GM19438 (cell line): Measurements from ENCODE around the gene RPL11.
"Not testable (repeated sequence)": the region's sequence is repeated elsewhere in the genome, so short reads cannot be mapped to it uniquely, and the experiment has no call there.

Experiments used
- ATAC-seq: cut with Tn5 transposase; IDR thresholded peaks from one replicate; pipeline ENCODE4 v1.9.1; 2021; ENCODE audit warnings: low read depth; ENCODE audit not compliant: unreplicated experiment

The RPL11 gene

DNA sequence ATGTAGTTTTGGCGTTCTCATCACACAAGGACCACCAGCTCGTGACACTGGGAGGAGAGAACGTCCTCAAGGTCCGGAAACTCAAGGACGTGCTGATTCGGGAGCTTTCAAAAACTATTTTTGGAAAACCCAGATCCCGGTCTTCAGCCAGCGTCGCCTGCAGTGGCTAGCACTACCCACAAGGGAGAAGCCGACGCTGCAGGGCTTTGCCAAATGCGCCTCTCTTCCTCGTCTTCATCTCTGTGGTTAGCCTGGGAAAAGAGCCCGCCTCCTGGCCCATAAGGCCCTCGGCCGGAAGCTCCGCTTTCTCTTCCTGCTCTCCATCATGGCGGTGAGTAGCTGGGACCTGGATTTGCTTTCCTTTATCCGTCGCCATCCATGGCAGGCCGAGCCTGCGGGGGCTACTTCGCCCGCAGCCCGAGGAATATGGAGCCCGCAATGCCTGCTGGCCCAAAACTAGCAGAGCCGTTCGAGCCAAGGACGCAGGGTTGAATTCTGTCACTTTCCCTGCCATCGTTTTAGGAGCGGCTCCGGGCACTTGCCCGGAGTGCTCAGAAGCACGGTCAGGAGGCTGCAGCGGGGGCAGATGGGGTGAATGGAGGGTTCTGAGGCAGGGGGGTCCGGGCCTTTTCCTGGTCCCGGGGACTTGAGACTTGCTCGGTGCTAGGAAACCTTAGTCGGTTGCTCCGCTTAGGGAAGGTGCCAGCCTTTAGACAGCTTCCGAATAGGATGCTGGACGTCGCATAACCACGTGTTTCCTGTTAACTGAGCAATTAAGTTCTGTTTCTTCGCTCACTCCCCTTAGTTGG is at the start of gene RPL11:
RPL11 (plus strand) TSS at position 308 of the 809 bp plus-strand sequence; CDS start at position 326, 18 bp downstream.
- peak; percentile 92 for ATAC-seq

DNA sequence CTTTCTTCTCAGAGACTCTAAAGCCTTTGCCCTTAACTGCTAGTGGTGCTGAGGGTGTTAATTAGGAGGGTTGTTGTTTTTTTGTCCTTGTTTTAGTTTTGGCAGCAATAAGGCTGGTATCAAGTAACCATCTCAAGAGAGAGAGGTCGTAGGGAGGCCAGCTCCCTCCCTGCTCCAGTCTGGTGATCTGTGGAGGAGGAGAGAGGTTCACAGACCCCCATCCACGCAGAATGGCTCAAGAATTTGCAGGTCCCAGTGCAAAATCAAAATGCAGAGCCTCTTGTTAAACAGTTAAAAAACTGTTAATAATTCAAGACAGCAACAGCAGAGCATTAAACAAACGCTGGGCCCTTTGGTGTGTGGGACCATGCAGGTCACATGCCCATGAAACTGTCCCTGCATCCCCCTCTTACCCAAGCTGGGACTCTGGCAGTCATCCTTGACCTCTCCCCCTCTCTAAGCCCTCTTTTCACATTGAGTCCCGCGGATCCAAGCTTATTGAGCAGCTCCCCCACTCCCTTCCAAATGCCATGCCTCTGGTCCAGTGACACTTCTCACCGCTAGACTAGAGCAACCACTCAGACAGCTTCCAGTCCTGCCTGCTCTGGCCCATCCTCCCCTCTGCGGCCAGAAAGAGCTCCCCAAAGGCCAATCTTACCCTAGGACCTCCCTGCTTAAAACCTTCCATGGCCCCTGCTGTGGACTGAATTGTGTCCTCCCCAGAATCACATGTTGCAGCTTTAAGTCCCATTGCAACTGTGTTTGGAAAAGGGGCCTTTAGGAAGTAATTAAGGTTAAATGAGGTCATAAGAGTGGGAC is 47.7 kb upstream of the RPL11 start:
- no peak for ATAC-seq

DNA sequence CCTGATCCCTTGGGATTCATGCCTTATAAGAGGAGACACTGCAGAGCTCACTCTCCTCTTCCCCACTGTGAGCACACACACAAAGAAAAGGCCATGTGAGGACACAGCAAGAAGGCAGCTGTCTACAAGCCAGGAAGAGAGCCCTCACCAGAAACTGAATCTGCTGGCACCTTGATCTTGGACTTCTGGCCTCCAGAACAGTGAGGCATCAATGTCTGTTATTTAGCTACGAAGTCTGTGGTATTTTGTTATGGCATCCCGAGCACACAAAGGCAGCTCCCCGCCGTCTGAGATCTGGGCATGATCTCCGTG is 47.1 kb upstream of the RPL11 start:
- ATAC-seq, result no peak

DNA sequence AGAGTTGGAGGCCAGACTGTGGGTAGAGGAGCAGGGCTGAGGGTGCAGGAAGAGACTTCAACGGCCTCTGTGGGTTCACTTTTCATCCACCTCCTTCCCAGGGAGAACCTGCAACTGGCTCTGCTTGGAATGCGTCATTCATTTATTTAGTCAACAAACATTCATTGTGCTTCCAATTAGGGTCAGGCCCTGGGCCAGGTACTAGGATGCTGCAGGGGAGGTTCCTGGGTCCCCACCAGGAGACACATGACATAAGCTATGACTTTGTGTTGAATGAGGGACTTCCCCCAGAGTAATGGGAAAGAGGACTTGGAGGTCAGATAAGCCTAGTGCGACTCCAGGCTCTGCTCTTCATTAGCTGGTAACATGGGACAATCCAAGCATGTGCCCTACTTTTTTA is 46.3 kb upstream of the RPL11 start:
- ATAC-seq, result no peak

DNA sequence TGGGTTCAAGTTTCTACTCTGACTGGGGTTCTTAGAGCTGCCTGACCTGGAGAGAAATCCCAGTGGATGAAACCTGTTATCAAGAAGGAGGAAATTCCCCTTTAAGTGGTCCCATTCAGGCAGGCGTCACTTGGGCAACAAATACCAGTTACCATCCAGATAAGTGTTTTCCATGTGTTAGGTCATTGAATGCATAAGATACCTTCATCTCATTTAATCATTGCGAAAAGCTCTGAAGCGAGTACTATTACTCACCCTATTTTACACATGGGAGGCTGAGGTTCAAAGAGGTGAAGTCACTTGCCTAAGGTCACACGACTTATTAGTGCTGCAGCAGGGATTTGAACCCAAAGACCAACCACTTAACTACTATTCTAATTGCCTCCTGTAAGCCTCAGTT is 45.5 kb upstream of the RPL11 start:
- ATAC-seq, result no peak

DNA sequence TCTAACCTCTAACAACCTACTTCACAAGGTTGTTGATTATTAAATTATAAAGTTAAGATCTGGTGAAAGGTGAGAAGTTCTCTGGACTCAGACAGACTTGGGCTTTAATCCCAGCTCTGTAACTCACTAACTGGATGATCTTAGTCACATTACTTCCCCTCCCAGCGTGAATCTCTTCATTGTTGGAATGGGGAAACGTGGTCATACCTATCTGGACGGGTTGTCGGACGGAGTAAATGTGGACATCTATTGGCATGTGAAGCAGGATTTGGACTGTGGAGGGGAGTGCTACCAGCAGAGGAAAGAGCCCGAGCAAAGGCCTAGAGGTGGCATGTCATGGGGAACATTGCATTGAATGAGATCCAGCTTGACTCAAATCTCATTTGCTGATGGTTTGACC is 45.1 kb upstream of the RPL11 start:
- no peak for ATAC-seq

DNA sequence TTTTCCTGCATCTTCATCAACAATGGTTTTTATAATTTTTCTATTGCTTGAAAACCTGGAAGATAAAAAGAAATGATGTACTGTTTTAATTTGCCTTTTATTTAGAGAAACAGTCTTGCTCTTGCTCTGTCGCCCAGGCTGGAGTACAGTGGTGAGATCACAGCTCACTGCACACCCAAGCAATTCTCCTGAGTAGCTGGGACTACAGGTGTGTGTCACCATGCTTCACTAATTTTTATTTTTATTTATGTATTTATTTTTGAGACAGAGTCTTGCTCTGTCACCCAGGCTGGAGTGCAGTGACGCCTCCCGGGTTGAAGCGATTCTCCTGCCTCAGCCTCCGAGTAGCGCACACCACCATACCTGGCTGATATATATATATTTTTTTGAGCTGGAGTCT is 43.0 kb upstream of the RPL11 start:
- no peak for ATAC-seq

DNA sequence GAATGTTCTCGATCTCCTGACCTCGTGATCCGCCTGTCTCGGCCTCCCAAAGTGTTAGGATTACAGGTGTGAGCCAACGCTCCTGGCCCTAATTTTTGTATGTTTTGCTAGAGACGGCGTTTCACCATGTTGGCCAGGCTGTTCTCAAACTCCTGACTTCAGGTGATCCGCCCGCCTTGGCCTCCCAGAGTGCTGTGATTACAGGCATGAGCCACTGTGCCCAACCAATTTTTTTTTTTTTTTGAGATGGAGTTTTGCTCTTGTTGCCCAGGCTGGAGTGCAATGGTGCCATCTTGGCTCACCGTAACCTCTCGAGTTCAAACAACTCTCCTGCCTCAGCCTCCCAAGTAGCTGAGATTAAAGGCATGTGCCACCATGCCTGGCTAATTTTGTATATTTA is 42.4 kb upstream of the RPL11 start:
- not testable (repeated sequence) for ATAC-seq

DNA sequence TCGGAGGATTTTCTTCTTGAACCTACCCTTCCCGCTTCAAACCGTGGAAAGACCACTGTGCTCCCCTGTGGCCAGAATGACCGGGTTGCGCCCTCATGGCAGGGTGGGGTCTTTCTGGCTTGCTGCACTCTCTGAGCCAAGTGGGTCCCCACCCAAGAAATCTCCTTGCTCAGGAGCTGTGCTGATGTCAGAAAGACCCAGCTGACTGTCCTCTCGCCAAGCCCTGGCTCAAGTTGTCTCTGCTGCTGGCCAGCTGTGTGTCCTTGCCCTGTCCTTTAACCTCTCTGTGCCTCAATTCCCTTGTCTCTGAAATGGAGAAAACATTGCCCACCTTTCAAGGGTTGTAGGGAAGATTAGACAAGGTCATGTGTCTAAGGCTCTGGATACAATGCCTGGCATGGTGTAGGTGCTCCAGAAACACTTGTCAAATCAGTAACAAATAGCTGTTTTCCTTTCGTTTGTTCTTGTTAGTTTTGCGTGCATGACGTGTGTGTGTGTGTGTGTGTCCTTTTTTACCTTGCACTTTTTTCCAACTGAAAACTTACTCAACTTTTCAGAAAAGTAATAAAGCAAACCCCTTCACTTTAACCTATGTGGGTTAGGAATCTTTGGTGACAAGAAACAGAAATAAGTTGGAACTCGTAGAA is 41.1 kb upstream of the RPL11 start:
- no peak for ATAC-seq

DNA sequence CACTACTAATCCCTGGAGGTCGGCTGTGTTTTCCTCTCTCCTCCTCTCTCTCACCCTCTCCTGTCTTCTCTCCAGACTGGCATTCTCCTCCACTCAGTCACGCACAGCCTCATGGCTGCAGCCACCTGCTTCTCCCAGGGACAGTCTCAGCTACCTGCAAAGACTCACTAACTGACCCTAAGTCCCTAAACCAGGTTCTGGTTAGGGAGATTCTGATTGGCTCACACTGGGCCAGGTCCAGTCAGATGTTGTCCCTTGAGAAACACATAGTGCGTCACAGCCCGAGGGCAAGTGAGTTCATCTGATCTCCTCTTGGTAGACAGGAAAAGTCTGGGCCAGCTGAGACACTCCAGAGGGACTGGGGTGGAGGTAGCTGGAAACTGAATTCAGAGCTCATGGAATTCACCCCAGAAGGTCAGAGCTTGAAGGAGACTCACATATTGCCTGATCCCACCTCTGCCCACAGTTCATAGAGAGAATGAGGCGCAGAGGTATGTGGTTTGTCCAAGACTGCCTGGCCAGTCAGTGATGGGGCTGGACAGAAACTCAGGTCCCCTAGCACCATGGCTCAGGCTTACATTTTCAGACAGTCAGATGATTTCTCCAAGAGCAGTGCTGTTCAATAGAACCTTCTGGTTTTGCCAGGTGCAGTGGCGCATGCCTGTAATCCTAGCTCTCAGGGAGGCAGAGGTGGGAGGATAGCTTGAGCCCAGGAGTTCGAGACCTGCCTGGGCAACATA is 40.4 kb upstream of the RPL11 start:
- ATAC-seq, result no peak

DNA sequence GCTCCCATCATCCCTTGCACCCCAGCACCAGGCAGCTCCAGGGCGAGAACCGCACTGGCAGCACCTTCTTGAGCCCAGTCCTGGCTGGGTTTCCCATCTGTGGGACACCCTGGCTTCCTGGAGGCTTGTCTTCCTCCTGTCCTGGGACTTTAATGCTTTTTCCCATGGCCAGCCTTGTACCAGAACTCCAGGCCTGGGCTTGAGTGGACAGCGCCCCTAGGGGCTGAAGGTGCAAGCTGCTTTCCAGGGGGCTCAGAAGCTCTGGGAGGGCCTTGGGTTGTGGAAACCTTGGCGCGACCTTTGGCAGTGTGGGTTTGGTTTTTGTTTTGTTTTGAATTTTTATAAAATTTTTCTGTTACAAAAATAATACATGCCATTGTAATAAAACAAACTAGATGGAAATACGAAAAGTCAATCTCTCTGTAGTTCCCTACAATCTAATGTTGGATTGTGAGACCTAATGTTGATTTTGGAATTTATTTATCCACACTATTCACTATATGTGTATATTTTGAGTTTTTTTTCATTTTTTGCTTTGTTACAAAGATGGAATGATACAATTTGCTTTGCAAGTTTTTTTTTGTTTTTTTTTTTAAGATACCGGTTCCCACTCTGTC is 33.8 kb upstream of the RPL11 start:
- no peak for ATAC-seq

DNA sequence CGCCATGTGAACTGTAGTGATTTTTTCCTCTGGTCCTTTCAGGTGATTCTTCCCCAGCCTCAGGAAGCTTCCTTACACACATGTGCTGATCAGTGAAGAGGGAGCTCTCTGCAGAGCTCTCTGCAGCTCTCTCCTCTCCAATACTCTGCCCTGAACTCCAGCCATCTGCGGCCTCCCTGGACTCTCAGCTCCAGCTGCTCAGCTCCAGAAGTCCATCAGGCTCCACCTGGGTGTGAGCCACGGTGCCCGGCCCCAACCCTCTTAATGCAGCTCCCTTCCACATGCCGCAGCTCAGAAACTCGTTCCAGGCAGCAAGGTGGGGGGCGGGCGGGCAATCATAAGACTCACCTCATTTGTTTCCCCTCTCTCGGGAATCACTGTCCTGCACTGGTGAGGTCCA is 30.9 kb upstream of the RPL11 start:
- no peak for ATAC-seq

DNA sequence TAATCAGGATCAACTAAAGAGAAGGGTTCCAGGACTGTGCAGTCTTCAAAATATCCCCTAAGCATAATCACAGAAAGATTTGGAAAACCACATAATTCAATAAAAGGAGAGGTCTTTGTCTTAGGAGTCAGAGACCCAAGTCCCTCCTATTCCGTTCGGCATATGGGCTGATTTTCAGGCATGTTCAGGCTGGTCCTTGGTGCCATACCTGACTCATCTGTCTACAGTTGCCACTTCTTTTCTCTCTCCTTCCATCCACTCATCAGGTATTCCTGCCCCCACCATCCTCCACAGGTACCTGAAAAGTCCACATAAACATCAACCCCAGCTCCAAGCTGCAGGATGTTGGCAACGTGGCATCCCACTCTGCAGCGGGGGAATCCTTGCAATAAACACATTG is 29.7 kb upstream of the RPL11 start:
- ATAC-seq, result no peak

DNA sequence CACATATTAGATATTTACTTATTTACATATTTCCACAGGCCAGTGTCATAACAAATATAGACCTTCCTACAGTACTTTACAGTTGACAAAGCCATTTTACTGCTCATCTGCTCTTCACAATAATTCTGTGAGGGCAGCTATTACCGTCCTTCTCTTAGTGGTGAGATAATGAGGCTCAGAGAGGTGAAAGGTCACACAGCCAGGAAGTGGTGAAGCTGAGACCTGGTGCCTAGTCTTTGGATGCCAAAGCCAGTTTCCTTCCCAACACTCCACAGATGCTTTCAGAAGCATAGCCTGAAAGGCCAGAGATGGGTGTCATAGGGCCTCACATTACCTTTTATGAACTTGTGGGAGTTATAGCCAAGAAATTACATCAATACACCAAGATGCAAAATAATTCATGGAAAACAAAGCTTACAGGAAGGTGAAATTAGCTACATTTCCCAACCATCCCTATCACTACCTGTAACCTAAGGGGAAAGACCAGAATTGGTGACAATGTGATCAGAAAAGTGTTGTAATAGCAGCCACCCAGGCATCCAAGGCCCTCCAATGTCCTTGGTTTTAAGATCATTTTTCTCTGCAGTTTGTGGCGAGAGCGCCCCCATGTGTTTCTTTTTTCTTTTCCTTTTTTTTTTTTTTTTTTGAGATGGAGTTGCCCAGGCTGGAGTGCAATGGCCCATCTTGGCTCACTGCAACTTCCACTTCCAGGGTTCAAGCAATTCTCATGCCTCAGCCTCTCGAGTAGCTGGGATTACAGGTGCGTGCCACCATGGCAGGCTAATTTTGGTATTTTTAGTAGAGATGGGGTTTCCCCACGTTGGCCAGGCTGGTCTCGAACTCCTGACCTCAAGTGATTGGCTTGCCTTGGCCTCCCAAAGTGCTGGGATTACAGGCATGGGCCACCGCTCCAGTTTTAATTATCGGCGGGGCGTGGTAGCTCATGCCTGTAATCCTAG is 26.5 kb upstream of the RPL11 start:
- ATAC-seq, result no peak

DNA sequence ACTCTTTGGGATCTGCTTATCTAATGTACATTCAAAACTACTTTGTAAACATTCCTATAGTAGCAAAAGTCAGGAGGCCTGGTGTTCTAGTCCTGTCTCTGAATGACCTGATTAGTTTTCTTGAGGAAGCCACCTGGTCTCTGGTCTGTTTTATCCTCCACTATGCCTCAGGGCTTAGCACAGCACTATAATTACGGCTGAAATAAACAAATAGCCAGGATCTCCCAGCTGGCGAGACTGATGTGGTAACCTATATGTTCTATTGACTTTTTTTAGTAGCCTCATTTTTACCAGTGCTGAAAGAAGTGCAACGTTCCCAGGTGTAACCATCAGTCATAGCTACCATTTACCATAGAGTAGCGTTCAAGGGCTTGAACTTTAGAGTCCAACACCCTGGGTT is 24.2 kb upstream of the RPL11 start:
- ATAC-seq, result no peak

DNA sequence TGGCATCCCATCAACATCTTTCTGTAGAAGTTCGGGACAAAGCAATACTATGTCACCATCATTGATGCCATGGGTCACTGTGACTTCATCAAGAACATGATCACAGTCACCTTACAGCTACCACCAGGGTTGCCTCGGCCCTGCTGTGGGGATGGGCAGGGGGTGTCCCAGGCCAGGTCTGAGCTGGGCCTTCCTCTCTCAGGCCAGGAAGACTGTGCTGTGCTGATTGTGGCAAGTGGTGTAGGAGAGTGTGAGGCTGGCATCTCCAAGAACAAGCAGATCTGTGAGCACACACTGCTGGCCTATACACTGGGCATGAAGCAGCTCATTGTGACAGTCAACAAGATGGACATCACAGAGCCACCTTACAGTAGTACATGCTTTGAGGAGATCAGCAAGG is 20.9 kb upstream of the RPL11 start:
- ATAC-seq, result no peak

DNA sequence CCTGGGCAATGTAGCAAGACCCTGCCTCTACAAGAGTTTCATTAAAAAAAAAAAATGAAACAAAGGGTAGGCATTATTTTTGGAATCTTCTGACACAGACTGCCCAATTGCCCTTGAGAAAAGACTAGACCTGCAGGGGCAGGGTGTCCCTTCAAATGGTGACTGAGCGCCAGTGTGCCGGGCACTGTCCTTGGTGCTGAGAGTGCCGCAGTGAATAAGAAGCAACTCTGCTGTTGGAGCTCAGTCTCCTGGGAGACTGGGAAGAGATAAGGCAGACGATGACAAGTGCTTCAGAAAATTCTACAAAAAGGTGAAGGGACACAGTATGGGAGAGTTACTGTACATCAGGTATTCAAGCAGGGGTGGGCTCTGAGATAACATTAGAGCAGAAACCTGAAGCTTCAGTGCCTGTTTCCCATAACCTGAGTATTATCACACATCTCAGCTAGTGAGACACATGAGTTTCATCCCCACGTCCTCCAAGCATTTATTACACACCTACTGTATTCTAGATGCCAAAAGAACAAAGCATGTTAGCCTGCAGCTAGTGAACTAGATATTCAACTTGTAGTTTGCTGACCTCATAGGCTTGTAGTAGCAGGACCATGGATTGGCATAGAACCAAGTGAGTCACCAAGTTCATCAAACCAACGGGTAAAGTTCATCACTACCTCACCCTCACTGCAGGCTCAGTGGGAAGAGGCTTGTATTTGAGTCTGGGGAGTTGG is 18.4 kb upstream of the RPL11 start:
- ATAC-seq, result no peak

DNA sequence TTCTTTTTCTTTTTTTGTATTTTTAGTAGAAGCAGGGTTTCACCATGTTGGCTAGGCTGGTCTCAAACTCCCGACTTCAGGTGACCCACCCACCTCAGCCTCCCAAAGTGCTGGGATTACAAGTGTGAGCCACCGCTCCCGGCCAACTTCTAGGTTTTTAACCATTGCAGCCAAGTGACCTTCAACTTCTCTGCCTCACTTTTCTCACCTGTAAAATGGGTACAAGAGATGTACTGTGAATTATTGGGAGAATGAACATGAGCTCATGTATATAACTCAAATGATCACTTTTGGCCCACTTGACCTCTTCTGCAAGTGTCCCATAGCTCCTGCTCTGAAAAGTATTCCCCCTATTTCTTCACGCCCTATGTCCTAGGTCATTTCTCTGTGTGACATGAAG is 11.8 kb upstream of the RPL11 start:
- ATAC-seq, result no peak

DNA sequence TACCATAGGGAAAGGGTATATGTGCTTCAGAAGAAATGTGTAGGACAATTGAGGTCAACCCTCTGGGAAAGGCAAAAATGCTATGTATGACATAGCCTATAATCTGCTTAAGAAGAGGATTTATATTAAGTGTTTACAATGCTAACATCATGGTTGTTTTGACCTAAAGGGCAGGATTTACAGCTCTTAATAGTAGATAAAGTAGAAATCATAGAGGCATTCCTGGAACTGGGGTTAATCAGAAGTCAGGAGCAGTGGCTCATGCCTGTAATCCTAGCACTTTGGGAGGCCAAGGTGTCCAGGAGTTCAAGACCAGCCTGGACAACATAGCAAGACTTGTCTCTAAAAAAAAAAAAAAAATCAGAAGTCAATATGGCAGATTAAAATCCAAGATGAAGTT is 8.7 kb upstream of the RPL11 start:
- no peak for ATAC-seq
